Mesodermal cell (in vitro differentiated cells): ENCODE data around the gene HMG20B.
A peak's percentile ranks its signal among the peaks of the same experiment; 100 is the strongest.

ENCODE experiments used
- H3K27ac ChIP-seq: 2 replicates; pipeline ENCODE4 v1.7.0; 2013; ENCODE audit warnings: mild to moderate bottlenecking, low read depth, low read length, moderate library complexity; ENCODE audit not compliant: severe bottlenecking
- H3K36me3 ChIP-seq: 2 replicates; pipeline ENCODE4 v1.7.1; 2013; ENCODE audit warnings: mild to moderate bottlenecking, low read length, moderate library complexity; ENCODE audit not compliant: control insufficient read depth, insufficient read depth
- H3K4me1 ChIP-seq: one replicate; pipeline ENCODE4 v1.7.1; 2013; ENCODE audit warnings: mild to moderate bottlenecking, low read length; ENCODE audit not compliant: insufficient read depth, control insufficient read depth, poor library complexity, severe bottlenecking
- H3K4me3 ChIP-seq: 2 replicates; pipeline ENCODE4 v1.7.0; 2013; ENCODE audit warnings: low read length, control low read depth, mild to moderate bottlenecking; ENCODE audit not compliant: insufficient read depth, poor library complexity, severe bottlenecking; ENCODE audit errors: extremely low read depth
- H3K9me3 ChIP-seq: 2 replicates; pipeline ENCODE4 v1.7.1; 2013; ENCODE audit warnings: mild to moderate bottlenecking, low read length, moderate library complexity; ENCODE audit not compliant: control insufficient read depth
- WGBS, 2 experiments: methylation state at CpG; one replicate each; pipeline ENCODE4 v1.1.5; 2013; ENCODE audit warnings: missing lambda C conversion rate in 2 of 2; ENCODE audit not compliant: insufficient coverage in 2 of 2; 5-methylcytosine and 5-hydroxymethylcytosine counted together

HMG20B gene

DNA sequence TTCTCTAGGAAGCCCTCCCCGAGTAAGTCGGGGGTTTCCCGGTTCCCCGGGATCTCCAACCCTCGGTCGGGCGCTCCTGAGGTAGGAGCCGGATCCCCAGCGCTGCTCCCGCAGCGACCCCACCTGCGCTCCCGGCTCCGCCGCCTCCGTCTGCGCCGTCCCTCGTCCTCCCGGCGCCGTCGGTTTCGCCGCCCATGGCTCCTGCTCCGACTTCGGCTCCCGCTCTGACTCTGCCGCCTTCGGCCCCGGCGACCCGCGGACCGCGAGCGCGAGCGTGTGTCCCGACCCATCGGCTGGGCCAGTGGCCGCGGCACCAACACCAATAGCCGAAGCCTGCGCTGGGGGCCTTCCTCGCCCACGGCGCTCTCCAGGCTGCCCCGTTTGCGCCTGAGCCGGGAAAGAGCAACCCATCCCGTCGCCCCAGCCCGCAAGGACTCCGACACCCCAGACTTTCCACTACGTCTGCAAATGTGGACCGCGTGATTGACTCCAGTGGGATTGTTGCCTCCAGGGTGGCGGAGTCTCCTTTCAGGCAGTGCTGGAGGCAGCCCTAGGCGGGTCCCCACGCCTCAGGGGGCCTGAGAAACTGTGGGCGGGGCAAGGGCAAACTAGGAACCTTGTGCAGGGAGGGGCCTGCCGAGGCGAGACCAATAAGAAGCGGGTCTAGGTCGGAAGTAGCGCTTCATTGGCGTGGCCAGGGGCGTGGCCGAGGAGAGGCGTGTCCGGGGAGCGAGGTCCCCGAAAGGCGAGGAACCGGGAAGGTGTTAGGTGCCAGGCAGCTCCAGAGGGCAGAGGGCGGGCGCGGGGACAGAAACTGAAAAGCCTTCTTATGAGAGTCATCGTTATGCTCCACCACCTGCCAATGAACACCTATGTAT is 54.0 kb downstream of the HMG20B start, which contains the start of gene CACTIN:
Gene CACTIN, minus strand, starts transcription at position 318 of the 878 bp plus-strand sequence. Its CDS starts 28 bp downstream, at position 290.
- WGBS, 2 experiments = 0% methylated on average over 49 to 70 of the region's 80 CpGs

GRCh38 chr19:3627351-3627723 is 54.6 kb downstream of the HMG20B start:
- no peaks in the 10 kb centered on the region for H3K9me3 ChIP-seq
- 71 to 100% methylated on average over 1 to 4 of the region's 7 CpGs for WGBS, 2 experiments
- H3K4me3 ChIP-seq = peak overlapping the region; percentile 99
- H3K4me1 ChIP-seq = peaks cover 9% of the 10 kb centered on the region
- no peak overlapping the region for H3K27ac ChIP-seq
- H3K36me3 ChIP-seq = peaks cover 19% of the 10 kb centered on the region

More for the DNA sequence above, 54.0 kb downstream of the HMG20B start, which contains the start of gene CACTIN:
- Histone ChIP-seq H3K9me3 (no peaks in the 10 kb centered on the region), H3K27ac (peak within 1 kb of the TSS; percentile 98), H3K36me3 (peaks cover 17% of the 10 kb centered on the region), H3K4me3 (peak within 1 kb of the TSS; percentile 99), H3K4me1 (peaks cover 9% of the 10 kb centered on the region)
